ENCODE data around the gene ZNF805. TPM values are rescaled to one million over a fixed set of nuclear protein-coding genes. Genes with fewer than 3 reads are reported as not detected.

The ZNF805 gene
- total and polyA plus RNA-seq, 12 donors, result 0.77 to 14.7 (median 10.8) TPM

DNA sequence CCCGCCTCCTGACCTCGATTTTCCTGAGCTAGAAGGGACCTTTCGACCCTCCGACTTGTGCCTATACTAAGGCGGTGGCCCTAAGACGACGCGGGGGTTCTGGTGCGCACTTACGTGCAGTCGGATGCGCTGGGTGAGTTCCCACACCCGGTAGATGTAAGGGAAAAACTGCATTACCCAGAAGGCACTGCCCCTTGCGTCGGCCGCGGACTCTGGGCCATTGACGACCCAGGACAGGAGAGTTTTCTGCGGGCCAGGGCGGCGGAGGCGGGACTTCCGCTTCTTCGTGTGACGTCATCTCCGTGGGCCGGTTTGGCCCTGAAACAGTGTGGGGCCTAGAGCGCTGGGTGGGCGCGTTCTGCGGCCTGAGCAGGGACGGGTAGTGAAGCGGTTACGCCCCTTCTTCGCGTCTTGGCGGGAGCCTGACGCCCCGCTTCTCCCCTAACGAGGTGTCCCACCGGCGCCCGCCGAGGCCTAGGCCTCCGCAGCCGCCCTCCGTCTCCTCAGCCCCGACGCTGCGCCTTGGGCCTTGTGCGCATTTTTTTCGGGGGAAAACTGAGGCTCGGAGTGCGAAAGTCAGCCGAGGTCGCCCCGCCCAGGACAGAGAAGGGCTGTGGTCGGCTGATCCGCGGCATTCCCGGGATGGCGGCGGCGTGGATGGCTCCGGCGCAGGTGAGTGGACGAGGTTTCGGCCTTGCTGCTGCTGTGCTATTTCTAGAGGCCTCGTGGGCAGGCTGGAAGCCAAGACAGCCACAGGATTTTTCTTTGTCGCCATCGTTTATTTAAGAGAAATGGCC is 39.9 kb downstream of the ZNF805 start, which contains the start of gene ZNF460:
ZNF460 (plus strand) TSS at position 321 of the 797 bp plus-strand sequence; CDS start at position 643, 322 bp downstream.
- DNase-seq (peak; percentile 97 to 98), ATAC-seq (peak; percentile 94 to 99 (median 98))
- TF ChIP-seq, protein P1, sequence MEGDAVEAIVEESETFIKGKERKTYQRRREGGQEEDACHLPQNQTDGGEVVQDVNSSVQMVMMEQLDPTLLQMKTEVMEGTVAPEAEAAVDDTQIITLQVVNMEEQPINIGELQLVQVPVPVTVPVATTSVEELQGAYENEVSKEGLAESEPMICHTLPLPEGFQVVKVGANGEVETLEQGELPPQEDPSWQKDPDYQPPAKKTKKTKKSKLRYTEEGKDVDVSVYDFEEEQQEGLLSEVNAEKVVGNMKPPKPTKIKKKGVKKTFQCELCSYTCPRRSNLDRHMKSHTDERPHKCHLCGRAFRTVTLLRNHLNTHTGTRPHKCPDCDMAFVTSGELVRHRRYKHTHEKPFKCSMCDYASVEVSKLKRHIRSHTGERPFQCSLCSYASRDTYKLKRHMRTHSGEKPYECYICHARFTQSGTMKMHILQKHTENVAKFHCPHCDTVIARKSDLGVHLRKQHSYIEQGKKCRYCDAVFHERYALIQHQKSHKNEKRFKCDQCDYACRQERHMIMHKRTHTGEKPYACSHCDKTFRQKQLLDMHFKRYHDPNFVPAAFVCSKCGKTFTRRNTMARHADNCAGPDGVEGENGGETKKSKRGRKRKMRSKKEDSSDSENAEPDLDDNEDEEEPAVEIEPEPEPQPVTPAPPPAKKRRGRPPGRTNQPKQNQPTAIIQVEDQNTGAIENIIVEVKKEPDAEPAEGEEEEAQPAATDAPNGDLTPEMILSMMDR (IDR thresholded peaks at IDR 0.05), result peak in 2 of 9 donors; percentile 5 to 17
- Histone ChIP-seq H3K9me3 (no peaks in the 10 kb centered on the region), H3K36me3 (peaks cover 0 to 50% (median 8%) of the 10 kb centered on the region in 9 donors), H3K27ac (peak within 1 kb of the TSS; percentile 85 to 100 (median 97)), H3K4me3 (peak within 1 kb of the TSS; percentile 70 to 99 (median 92)), H3K27me3 (no peaks in the 10 kb centered on the region), H3K4me1 (peaks cover 0 to 58% (median 48%) of the 10 kb centered on the region in 9 donors)
- 0% methylated on average over 71 of the region's 71 CpGs for WGBS, 2 donors
- intact Hi-C loops (cut with DNase I), result loop anchor here in 7 of 10 donors (1.0 to 5.0 kb wide), 8 partner anchors 37 to 82 kb away; partner anchors contain the start of genes ZNF805 (in 5 of the 7), ZNF304 (in 2 of the 7), TRAPPC2B (in 1 of the 7) and ZNF543 (in 1 of the 7)

DNA sequence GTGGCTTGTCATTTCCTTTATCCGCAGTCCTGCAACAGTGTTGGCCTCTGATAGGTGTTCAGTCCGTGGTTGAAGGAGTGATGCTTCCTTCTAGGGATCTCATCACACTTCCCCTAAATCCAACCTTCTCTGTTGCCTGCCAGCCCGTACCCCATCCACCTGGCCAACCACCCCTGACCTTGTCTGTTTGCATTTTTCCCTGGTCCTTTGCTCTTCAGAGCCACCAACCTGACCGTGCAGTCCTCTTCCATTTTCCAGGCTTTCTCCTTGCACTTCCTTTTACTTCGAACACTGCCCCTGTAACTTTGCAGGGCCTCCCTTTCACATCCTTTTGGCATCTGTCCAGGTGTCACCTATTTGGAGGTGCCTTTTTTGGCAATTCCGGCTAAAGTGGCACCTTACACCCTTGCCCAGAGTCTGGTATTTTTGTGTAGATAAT is 40.5 kb downstream of the ZNF805 start:
- Histone ChIP-seq H3K4me1 (peaks cover 0 to 64% (median 48%) of the 10 kb centered on the region in 9 donors), H3K9me3 (no peaks in the 10 kb centered on the region), H3K27me3 (no peaks in the 10 kb centered on the region), H3K27ac (peak overlapping the region; percentile 85 to 100 (median 97)), H3K4me3 (peak overlapping the region; percentile 70 to 99 (median 92)), H3K36me3 (peaks cover 0 to 50% (median 15%) of the 10 kb centered on the region in 9 donors)
- intact Hi-C loops (cut with DNase I), result loop anchor here in 7 of 10 donors (1.0 to 5.0 kb wide), 8 partner anchors 36 to 82 kb away; partner anchors contain the start of genes ZNF805 (in 5 of the 7), ZNF304 (in 2 of the 7), TRAPPC2B (in 1 of the 7) and ZNF543 (in 1 of the 7)
- no peak for ATAC-seq
- no peak for DNase-seq
- WGBS, 2 donors, result 4 to 5% methylated on average over 6 of the region's 6 CpGs
- TF ChIP-seq, protein P1 (IDR thresholded peaks at IDR 0.05), result no peak

DNA sequence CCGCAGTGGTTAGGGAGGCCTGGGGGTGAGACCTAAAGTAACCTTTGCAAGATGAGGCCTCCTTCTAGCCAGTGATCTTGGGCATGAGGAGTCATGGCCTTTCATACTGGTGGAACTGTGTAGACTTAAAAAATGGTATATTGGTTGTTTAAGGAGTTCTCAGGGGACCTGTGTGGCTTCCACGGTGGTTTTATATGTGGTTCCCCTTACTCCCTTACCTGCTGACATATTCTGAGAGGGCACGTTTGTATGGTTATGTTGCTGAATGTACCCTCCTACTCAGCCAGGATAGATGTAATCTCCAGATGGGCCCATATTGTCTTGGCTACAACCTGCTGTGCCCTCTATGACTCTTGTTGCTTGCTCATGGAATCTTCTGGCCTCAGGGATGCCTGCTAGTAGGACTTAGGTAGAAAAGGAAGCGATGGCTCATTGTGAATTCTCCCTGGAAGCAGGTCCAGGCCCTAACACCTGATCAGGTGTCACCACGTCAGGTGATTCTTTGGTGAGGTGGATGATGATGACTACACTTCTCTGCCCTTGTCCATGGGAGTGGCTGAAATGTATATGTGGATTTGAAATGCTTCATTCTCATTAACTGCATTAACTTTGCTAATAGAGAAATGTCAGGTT is 41.7 kb downstream of the ZNF805 start:
- WGBS, 2 donors, result 68 to 76% methylated on average over 5 of the region's 5 CpGs
- peaks cover 0 to 54% (median 20%) of the 10 kb centered on the region in 9 donors for H3K36me3 ChIP-seq
- ATAC-seq (no peak), DNase-seq (no peak)
- intact Hi-C loops (cut with DNase I), result loop anchor here in 6 of 10 donors (5.0 kb wide), 5 partner anchors 35 to 75 kb away; partner anchors contain the start of genes ZNF805 (in 3 of the 6), ZNF304 (in 2 of the 6) and ZNF543 (in 1 of the 6)
- H3K27ac ChIP-seq, result peak overlapping the region in 3 of 10 donors; percentile 95 to 98 (median 98)
- no peaks in the 10 kb centered on the region for H3K27me3 ChIP-seq
- H3K4me3 ChIP-seq, result peak overlapping the region in 7 of 10 donors; percentile 70 to 95 (median 87)
- TF ChIP-seq, protein P1 (IDR thresholded peaks at IDR 0.05), result no peak
- peaks cover 0 to 64% (median 48%) of the 10 kb centered on the region in 9 donors for H3K4me1 ChIP-seq
- no peaks in the 10 kb centered on the region for H3K9me3 ChIP-seq

DNA sequence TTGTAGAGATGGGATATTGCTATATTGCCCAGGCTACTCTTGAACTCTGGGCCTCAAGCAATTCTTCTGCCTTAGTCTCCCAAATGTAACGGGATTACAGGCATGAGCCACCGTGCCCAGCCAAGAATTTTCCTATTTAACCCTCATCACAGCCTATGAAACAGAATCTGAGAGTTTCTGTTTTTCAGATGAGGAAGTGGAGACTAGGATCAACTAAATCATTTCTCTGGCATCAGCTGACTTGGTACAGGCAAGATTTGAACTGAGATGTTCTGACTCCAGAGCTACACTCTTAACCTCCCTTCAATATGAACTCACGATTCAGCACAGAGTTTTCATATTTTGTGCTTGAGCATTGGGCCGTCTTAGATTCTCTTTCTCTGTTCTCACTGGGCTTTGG is 47.9 kb downstream of the ZNF805 start:
- WGBS, 2 donors, result 89 to 92% methylated on average over 4 of the region's 4 CpGs
- DNase-seq (no peak), ATAC-seq (no peak)
- peaks cover 0 to 40% (median 0%) of the 10 kb centered on the region in 11 donors for H3K9me3 ChIP-seq
- H3K27me3 ChIP-seq, result no peaks in the 10 kb centered on the region
- TF ChIP-seq, protein P1 (IDR thresholded peaks at IDR 0.05), result no peak
- intact Hi-C loops (cut with DNase I), result no loop called here
- no peak overlapping the region for H3K27ac ChIP-seq
- H3K4me1 ChIP-seq, result peaks cover 0 to 26% (median 16%) of the 10 kb centered on the region in 9 donors
- peaks cover 13 to 100% (median 80%) of the 10 kb centered on the region in 9 donors for H3K36me3 ChIP-seq
- H3K4me3 ChIP-seq, result no peak overlapping the region

Measured in heart right ventricle (tissue), 16 donors.